GM23338 (cell line): Measurements from ENCODE around the gene COX6B2. TPM values are rescaled to one million over a fixed set of nuclear protein-coding genes. Genes with fewer than 3 reads are reported as not detected.

Source experiments
- ATAC-seq: fragments of 200-7000 bp; cut with Tn5 transposase; 3 replicates; pipeline ENCODE4 v1.9.1; 2020
- DNase-seq: peaks from one replicate; pipeline ENCODE4 v3.0.0-alpha.2; 2015; ENCODE audit warnings: low spot score
- H2AFZ ChIP-seq: fragments of 200-600 bp; sonication (generic); 2 replicates; pipeline ENCODE4 v1.8.0; 2016; ENCODE audit warnings: antibody characterized with exemption, mild to moderate bottlenecking, moderate library complexity
- H3F3A ChIP-seq: fragments of 200-600 bp; sonication (generic); replicated peaks from 2 replicates; pipeline ENCODE4 v1.8.0; 2017; ENCODE audit warnings: antibody characterized with exemption, mixed run types, low read depth
- H3K27ac ChIP-seq: fragments of 200-600 bp; sonication (generic); 2 replicates; pipeline ENCODE4 v1.6.1; 2016; ENCODE audit warnings: low read depth
- H3K27me3 ChIP-seq: fragments of 200-600 bp; sonication (generic); 2 replicates; pipeline ENCODE4 v1.8.0; 2016; ENCODE audit warnings: mild to moderate bottlenecking, mixed run types, moderate library complexity; ENCODE audit not compliant: insufficient read depth
- H3K36me3 ChIP-seq: fragments of 200-600 bp; sonication (generic); 2 replicates; pipeline ENCODE4 v1.8.0; 2016; ENCODE audit warnings: mild to moderate bottlenecking; ENCODE audit not compliant: insufficient read depth
- H3K4me1 ChIP-seq: fragments of 200-600 bp; sonication (generic); 2 replicates; pipeline ENCODE4 v1.8.0; 2016; ENCODE audit warnings: mild to moderate bottlenecking, moderate library complexity; ENCODE audit not compliant: insufficient read depth
- H3K4me2 ChIP-seq: fragments of 200-600 bp; sonication (generic); 2 replicates; pipeline ENCODE4 v1.7.1; 2017; ENCODE audit warnings: mixed run types
- H3K4me3 ChIP-seq: fragments of 200-600 bp; sonication (generic); 2 replicates; pipeline ENCODE4 v1.6.1; 2016; ENCODE audit warnings: mixed run types
- H3K79me2 ChIP-seq: fragments of 200-600 bp; sonication (generic); replicated peaks from 2 replicates; pipeline ENCODE4 v1.8.0; 2017; ENCODE audit warnings: mild to moderate bottlenecking; ENCODE audit not compliant: insufficient read depth
- H3K9me2 ChIP-seq: fragments of 200-600 bp; sonication (generic); 2 replicates; pipeline ENCODE4 v1.8.0; 2017; ENCODE audit not compliant: insufficient read depth
- H4K20me1 ChIP-seq: fragments of 200-600 bp; sonication (generic); replicated peaks from 2 replicates; pipeline ENCODE4 v1.8.0; 2017; ENCODE audit warnings: mild to moderate bottlenecking; ENCODE audit not compliant: insufficient read depth
- H3K27ac Mint-ChIP-seq: 2 replicates; pipeline ENCODE4 v1.8.0; 2020; ENCODE audit warnings: inconsistent platforms, mild to moderate bottlenecking, moderate library complexity, mixed read lengths
- H3K27me3 Mint-ChIP-seq: 3 replicates; pipeline ENCODE4 v1.8.0; 2022; ENCODE audit warnings: low read depth, mild to moderate bottlenecking, moderate library complexity, mixed read lengths, inconsistent platforms; ENCODE audit not compliant: insufficient read depth, poor library complexity
- H3K36me3 Mint-ChIP-seq: 3 replicates; pipeline ENCODE4 v1.8.0; 2021; ENCODE audit warnings: low read depth, mild to moderate bottlenecking, inconsistent platforms, moderate library complexity, mixed read lengths
- H3K4me1 Mint-ChIP-seq: 3 replicates; pipeline ENCODE4 v1.8.0; 2020; ENCODE audit warnings: mild to moderate bottlenecking, inconsistent platforms, mixed read lengths
- H3K4me3 Mint-ChIP-seq: 3 replicates; pipeline ENCODE4 v1.8.0; 2021; ENCODE audit warnings: moderate library complexity, mild to moderate bottlenecking, inconsistent platforms, mixed read lengths
- H3K9me3 Mint-ChIP-seq: 3 replicates; pipeline ENCODE4 v1.8.0; 2020; ENCODE audit warnings: moderate library complexity, mild to moderate bottlenecking, inconsistent platforms, mixed read lengths
- CREB1 ChIP-seq: fragments of 250-450 bp; sonication (Bioruptor Pico); IDR thresholded peaks from 2 replicates; pipeline ENCODE4 v1.5.0; 2020; ENCODE audit warnings: low read depth, mild to moderate bottlenecking, moderate library complexity
- ETS1 ChIP-seq: IDR thresholded peaks from 2 replicates; pipeline ENCODE4 v1.6.1; 2016; ENCODE audit warnings: antibody characterized with exemption
- EZH2 ChIP-seq: fragments of 200-600 bp; sonication (generic); IDR thresholded peaks from one replicate; pipeline ENCODE4 v1.8.0; 2017; ENCODE audit warnings: antibody characterized with exemption, mild to moderate bottlenecking, low read depth; ENCODE audit not compliant: unreplicated experiment
- EZH2phosphoT487 ChIP-seq: fragments of 200-600 bp; sonication (generic); IDR thresholded peaks from one replicate; pipeline ENCODE4 v1.8.1; 2018; ENCODE audit warnings: antibody characterized with exemption; ENCODE audit not compliant: unreplicated experiment
- JUNB ChIP-seq: IDR thresholded peaks from one replicate; pipeline ENCODE4 v1.6.1; 2016; ENCODE audit warnings: antibody characterized with exemption; ENCODE audit not compliant: unreplicated experiment
- NANOG ChIP-seq: IDR thresholded peaks from 2 replicates; pipeline ENCODE4 v1.6.1; 2016; ENCODE audit warnings: antibody characterized with exemption, borderline replicate concordance
- POLR2AphosphoS5 ChIP-seq: IDR thresholded peaks from 2 replicates; pipeline ENCODE4 v1.6.1; 2016; ENCODE audit warnings: antibody characterized with exemption, low read depth
- STAT1 ChIP-seq: IDR thresholded peaks from one replicate; pipeline ENCODE4 v1.6.1; 2016; ENCODE audit warnings: antibody characterized with exemption; ENCODE audit not compliant: unreplicated experiment
- ZNF114 ChIP-seq: fragments of 250-450 bp; sonication (Bioruptor Pico); IDR thresholded peaks from 2 replicates; pipeline ENCODE4 v1.5.0; 2020; ENCODE audit warnings: mild to moderate bottlenecking, moderate library complexity
- ZNF331 ChIP-seq: fragments of 250-450 bp; sonication (Bioruptor Pico); IDR thresholded peaks from 2 replicates; pipeline ENCODE4 v1.5.0; 2020; ENCODE audit warnings: low read depth, mild to moderate bottlenecking, moderate library complexity
- polyA plus RNA-seq: library from polyadenylated mRNA; unstranded; fragments of >200 nt; fragmentation: Nextera tagmentation; extraction: Ambion mirVana; gene quantifications from 2 replicates; pipeline ENCODE4 v1.2.1, GENCODE V29; 2016
- total RNA-seq: library from RNA; depleted of rRNA; stranded (reverse); fragments of >200 nt; shearing (Covaris generic); gene quantifications from 2 replicates; pipeline ENCODE4 v1.2.3, GENCODE V29; 2014
- TF ChIP-seq, protein P1 (sequence below): IDR thresholded peaks from one replicate; pipeline ENCODE4 v1.6.1; 2018; ENCODE audit warnings: antibody characterized with exemption; ENCODE audit not compliant: unreplicated experiment
- TF ChIP-seq, protein P2 (sequence below): fragments of 250-450 bp; sonication (Bioruptor Pico); IDR thresholded peaks from 2 replicates; pipeline ENCODE4 v1.5.0; 2020; ENCODE audit warnings: mild to moderate bottlenecking, moderate library complexity
- TF ChIP-seq, protein P3 (sequence below), 2 experiments: fragments of 200-600 bp in 1 of 2; sonication (generic) in 1 of 2; conservative IDR thresholded peaks; 2 replicates each; pipeline versions ENCODE4 v1.5.1 to v1.6.1; 2016 to 2017; ENCODE audit warnings: antibody characterized with exemption in 2 of 2, low read depth in 2 of 2, mild to moderate bottlenecking in 2 of 2, moderate library complexity in 1 of 2

The COX6B2 gene
- total and polyA plus RNA-seq, 2 experiments from 2014 or later: 2.7 to 5.3 TPM

DNA sequence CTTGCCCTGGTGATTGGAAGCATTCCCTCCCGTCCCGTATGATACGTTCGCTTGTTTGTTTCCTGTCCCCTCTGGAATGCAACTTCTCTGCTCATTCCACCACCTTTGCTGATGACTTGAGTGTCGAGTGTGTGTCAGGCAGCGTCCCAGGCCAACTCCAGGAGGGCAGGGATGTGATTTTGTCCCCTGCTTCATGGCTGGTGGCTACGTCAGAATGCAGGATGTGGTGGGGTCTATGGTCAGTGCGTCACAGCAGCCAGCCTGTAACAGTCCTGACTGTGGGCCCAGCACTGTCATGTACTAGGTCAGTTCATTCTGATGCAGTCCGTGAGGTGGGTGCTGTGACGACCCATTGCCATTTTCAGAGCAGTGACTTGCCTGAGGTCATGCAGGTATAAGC lies 54.5 kb downstream of the COX6B2 start:
- DNase-seq: no peak
- H3K27ac Mint-ChIP-seq: no peak overlapping the region
- H3K9me3 Mint-ChIP-seq: no peaks in the 10 kb centered on the region; the same call in 2 of the 3 replicates
- H4K20me1 ChIP-seq: no peaks in the 10 kb centered on the region; the same call in 1 of the 2 replicates
- TF ChIP-seq EZH2phosphoT487 (no peak), JUNB (no peak), POLR2AphosphoS5 (no peak), ZNF331 (no peak), ZNF114 (CRISPR knock-in tag) (no peak), ETS1 (no peak), CREB1 (no peak), STAT1 (no peak), EZH2 (no peak), NANOG (no peak)
- TF ChIP-seq, protein P1, sequence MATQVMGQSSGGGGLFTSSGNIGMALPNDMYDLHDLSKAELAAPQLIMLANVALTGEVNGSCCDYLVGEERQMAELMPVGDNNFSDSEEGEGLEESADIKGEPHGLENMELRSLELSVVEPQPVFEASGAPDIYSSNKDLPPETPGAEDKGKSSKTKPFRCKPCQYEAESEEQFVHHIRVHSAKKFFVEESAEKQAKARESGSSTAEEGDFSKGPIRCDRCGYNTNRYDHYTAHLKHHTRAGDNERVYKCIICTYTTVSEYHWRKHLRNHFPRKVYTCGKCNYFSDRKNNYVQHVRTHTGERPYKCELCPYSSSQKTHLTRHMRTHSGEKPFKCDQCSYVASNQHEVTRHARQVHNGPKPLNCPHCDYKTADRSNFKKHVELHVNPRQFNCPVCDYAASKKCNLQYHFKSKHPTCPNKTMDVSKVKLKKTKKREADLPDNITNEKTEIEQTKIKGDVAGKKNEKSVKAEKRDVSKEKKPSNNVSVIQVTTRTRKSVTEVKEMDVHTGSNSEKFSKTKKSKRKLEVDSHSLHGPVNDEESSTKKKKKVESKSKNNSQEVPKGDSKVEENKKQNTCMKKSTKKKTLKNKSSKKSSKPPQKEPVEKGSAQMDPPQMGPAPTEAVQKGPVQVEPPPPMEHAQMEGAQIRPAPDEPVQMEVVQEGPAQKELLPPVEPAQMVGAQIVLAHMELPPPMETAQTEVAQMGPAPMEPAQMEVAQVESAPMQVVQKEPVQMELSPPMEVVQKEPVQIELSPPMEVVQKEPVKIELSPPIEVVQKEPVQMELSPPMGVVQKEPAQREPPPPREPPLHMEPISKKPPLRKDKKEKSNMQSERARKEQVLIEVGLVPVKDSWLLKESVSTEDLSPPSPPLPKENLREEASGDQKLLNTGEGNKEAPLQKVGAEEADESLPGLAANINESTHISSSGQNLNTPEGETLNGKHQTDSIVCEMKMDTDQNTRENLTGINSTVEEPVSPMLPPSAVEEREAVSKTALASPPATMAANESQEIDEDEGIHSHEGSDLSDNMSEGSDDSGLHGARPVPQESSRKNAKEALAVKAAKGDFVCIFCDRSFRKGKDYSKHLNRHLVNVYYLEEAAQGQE: no peak
- TF ChIP-seq, protein P2, sequence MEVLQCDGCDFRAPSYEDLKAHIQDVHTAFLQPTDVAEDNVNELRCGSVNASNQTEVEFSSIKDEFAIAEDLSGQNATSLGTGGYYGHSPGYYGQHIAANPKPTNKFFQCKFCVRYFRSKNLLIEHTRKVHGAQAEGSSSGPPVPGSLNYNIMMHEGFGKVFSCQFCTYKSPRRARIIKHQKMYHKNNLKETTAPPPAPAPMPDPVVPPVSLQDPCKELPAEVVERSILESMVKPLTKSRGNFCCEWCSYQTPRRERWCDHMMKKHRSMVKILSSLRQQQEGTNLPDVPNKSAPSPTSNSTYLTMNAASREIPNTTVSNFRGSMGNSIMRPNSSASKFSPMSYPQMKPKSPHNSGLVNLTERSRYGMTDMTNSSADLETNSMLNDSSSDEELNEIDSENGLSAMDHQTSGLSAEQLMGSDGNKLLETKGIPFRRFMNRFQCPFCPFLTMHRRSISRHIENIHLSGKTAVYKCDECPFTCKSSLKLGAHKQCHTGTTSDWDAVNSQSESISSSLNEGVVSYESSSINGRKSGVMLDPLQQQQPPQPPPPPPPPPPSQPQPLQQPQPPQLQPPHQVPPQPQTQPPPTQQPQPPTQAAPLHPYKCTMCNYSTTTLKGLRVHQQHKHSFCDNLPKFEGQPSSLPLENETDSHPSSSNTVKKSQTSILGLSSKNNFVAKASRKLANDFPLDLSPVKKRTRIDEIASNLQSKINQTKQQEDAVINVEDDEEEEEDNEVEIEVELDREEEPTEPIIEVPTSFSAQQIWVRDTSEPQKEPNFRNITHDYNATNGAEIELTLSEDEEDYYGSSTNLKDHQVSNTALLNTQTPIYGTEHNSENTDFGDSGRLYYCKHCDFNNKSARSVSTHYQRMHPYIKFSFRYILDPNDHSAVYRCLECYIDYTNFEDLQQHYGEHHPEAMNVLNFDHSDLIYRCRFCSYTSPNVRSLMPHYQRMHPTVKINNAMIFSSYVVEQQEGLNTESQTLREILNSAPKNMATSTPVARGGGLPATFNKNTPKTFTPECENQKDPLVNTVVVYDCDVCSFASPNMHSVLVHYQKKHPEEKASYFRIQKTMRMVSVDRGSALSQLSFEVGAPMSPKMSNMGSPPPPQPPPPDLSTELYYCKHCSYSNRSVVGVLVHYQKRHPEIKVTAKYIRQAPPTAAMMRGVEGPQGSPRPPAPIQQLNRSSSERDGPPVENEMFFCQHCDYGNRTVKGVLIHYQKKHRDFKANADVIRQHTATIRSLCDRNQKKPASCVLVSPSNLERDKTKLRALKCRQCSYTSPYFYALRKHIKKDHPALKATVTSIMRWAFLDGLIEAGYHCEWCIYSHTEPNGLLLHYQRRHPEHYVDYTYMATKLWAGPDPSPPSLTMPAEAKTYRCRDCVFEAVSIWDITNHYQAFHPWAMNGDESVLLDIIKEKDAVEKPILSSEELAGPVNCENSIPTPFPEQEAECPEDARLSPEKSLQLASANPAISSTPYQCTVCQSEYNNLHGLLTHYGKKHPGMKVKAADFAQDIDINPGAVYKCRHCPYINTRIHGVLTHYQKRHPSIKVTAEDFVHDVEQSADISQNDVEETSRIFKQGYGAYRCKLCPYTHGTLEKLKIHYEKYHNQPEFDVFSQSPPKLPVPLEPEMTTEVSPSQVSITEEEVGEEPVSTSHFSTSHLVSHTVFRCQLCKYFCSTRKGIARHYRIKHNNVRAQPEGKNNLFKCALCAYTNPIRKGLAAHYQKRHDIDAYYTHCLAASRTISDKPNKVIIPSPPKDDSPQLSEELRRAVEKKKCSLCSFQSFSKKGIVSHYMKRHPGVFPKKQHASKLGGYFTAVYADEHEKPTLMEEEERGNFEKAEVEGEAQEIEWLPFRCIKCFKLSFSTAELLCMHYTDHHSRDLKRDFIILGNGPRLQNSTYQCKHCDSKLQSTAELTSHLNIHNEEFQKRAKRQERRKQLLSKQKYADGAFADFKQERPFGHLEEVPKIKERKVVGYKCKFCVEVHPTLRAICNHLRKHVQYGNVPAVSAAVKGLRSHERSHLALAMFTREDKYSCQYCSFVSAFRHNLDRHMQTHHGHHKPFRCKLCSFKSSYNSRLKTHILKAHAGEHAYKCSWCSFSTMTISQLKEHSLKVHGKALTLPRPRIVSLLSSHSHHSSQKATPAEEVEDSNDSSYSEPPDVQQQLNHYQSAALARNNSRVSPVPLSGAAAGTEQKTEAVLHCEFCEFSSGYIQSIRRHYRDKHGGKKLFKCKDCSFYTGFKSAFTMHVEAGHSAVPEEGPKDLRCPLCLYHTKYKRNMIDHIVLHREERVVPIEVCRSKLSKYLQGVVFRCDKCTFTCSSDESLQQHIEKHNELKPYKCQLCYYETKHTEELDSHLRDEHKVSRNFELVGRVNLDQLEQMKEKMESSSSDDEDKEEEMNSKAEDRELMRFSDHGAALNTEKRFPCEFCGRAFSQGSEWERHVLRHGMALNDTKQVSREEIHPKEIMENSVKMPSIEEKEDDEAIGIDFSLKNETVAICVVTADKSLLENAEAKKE (CRISPR knock-in tag): no peak
- TF ChIP-seq, protein P3, sequence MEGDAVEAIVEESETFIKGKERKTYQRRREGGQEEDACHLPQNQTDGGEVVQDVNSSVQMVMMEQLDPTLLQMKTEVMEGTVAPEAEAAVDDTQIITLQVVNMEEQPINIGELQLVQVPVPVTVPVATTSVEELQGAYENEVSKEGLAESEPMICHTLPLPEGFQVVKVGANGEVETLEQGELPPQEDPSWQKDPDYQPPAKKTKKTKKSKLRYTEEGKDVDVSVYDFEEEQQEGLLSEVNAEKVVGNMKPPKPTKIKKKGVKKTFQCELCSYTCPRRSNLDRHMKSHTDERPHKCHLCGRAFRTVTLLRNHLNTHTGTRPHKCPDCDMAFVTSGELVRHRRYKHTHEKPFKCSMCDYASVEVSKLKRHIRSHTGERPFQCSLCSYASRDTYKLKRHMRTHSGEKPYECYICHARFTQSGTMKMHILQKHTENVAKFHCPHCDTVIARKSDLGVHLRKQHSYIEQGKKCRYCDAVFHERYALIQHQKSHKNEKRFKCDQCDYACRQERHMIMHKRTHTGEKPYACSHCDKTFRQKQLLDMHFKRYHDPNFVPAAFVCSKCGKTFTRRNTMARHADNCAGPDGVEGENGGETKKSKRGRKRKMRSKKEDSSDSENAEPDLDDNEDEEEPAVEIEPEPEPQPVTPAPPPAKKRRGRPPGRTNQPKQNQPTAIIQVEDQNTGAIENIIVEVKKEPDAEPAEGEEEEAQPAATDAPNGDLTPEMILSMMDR (conservative IDR thresholded peaks at IDR 0.05; ENCODE audit: low read depth in 2 of 2): no peak
- peaks cover 11% of the 10 kb centered on the region for H3K36me3 ChIP-seq
- peaks cover 20% of the 10 kb centered on the region for H3K27me3 Mint-ChIP-seq
- peaks cover 20% of the 10 kb centered on the region for H3K4me1 Mint-ChIP-seq
- ATAC-seq: no peak
- H3K9me2 ChIP-seq: no peaks in the 10 kb centered on the region
- no peaks in the 10 kb centered on the region for H3K79me2 ChIP-seq
- peaks cover 18% of the 10 kb centered on the region for H3F3A ChIP-seq
- no peak overlapping the region for H3K4me3 Mint-ChIP-seq
- no peak overlapping the region for H2AFZ ChIP-seq
- peaks cover 55% of the 10 kb centered on the region for H3K36me3 Mint-ChIP-seq
- H3K4me1 ChIP-seq: peaks cover 5% of the 10 kb centered on the region; the same call in 1 of the 2 replicates
- no peak overlapping the region for H3K4me2 ChIP-seq
- no peak overlapping the region for H3K4me3 ChIP-seq
- no peak overlapping the region for H3K27ac ChIP-seq
- H3K27me3 ChIP-seq: no peaks in the 10 kb centered on the region
